AG04449 (cell line): ENCODE data around the gene CALM1.

ENCODE experiments used
- CTCF ChIA-PET: fragments of 350-600 bp; formaldehyde crosslinking; extraction: SDS; loops from one replicate; lab custom pipeline; 2021; ENCODE audit warnings: antibody characterized with exemption; lab: Yijun Ruan, JAX
- POLR2A ChIA-PET: fragments of 400-600, 350-600 bp; formaldehyde crosslinking; extraction: SDS; loops from one replicate; lab custom pipeline; 2020; ENCODE audit warnings: antibody characterized with exemption, inconsistent platforms; lab: Yijun Ruan, JAX
- DNase-seq: peaks from one replicate; pipeline ENCODE4 v3.0.0-alpha.2; 2010; ENCODE audit warnings: low read depth, low spot score
- H3K4me3 ChIP-seq: 2 replicates; pipeline ENCODE4 v1.5.1; 2011; ENCODE audit warnings: low read depth, mild to moderate bottlenecking, control low read depth, low read length
- TF ChIP-seq, protein P1 (sequence below): IDR thresholded peaks from one replicate; pipeline ENCODE4 v1.5.1; 2011; ENCODE audit warnings: mild to moderate bottlenecking, moderate library complexity, low read length, control low read depth, inconsistent platforms; ENCODE audit not compliant: insufficient read depth; ENCODE audit errors: missing control alignments

Gene CALM1

DNA sequence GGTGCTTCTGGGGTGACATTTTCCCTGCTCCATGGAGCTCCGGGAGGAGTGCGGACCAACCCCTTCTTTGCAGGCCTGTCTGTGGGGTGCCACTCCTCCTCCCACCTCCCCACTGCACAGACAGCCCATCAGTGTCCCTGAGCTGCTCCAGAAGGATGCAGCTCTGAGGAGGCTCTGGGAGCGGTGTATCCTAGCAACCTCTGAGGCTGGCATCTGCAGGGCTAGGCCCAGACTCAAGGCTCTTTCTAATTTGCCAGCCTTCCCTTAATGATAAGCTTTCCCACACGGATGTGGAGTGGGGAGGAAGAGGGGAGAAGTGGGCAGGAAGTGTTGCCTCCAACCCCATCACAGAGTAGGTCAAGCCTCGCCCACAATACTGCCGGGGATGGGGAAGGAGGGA lies 59.7 kb downstream of the CALM1 start:
- CTCF ChIA-PET = no interaction called here
- TF ChIP-seq, protein P1, sequence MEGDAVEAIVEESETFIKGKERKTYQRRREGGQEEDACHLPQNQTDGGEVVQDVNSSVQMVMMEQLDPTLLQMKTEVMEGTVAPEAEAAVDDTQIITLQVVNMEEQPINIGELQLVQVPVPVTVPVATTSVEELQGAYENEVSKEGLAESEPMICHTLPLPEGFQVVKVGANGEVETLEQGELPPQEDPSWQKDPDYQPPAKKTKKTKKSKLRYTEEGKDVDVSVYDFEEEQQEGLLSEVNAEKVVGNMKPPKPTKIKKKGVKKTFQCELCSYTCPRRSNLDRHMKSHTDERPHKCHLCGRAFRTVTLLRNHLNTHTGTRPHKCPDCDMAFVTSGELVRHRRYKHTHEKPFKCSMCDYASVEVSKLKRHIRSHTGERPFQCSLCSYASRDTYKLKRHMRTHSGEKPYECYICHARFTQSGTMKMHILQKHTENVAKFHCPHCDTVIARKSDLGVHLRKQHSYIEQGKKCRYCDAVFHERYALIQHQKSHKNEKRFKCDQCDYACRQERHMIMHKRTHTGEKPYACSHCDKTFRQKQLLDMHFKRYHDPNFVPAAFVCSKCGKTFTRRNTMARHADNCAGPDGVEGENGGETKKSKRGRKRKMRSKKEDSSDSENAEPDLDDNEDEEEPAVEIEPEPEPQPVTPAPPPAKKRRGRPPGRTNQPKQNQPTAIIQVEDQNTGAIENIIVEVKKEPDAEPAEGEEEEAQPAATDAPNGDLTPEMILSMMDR = no peak
- DNase-seq = no peak
- H3K4me3 ChIP-seq = no peak overlapping the region
- POLR2A ChIA-PET = no interaction called here

DNA sequence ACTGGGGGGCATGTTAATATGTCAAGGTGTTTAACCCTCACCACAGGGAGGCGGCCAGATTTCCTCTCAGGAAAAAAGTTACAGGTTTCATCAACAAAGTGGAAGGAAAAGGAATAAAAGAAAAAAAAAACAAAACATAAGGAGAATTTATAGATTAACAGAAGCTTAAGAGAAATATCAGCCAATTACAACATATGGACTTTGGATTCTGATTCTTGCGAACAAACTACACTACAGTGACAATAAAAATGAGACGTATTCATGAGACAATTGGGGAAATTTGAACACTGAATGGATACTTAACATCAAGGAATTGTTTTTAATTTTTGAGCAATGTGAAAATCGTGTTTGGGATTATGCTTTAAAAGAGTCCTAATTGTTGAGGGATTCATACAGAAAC lies 60.4 kb downstream of the CALM1 start:
- DNase-seq = no peak
- CTCF ChIA-PET = no interaction called here
- POLR2A ChIA-PET = no interaction called here
- TF ChIP-seq, protein P1 = no peak
- H3K4me3 ChIP-seq = no peak overlapping the region
